ENCODE data around the gene ZBP1.

ZBP1 gene

DNA sequence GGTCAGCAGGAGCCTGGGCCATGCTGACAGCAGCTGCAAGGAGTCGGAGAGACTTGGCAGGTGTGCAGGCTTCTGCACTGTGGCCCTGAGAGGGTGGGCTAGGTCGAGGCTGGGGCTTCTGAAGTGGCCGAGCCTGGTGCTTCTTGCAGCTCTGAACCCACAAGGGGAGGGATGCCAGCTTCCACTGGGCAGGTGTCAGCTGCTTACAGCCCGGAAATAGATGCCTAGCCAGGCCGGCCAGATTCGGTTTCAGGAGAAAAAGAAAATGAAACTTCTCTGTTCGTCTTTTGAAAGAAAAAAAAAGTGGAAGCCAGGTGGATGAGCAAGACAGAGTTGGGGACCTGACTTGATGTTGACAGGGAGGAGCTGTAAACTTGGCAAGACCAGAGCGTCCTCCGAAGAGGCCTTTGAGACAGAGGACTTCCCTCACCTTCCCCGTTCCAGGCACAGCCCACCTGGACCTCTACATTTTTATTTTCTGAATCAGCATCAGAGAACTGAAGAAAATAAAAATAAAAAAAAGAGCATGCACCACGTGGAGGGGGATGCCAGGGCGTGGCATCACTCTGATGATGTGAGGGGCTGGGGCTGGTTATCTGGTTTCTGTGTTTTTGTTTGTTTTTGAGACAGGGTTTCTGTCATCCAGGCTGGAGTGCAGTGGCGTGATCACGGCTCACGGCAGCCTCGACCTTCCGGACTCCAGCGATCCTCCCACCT, at the start of gene ZBP1:
TSS of gene ZBP1 (minus strand) at position 153 of the 717 bp plus-strand sequence. CDS start at position 22, 131 bp downstream.
- no peak for DNase-seq (ENCODE audit: low read depth in 2 of 2)

DNA sequence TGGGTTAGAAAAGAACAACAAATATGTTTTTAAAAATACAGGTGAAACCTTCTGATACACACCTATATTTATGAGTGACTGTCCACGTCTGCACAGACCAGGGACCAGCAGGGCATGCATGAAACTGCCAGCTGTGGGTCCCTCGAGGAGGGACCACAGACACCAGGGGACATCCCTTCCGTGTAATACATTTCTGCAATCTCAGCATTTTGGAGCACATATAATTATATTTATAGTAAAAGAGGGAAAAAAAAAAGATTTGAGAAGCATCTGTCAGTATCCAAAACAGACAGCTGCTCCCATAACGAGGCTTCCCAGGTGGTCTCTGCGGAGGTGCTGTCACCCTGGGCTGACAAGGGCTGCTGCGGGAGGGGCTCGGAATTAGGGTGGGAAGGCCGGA, 49.4 kb upstream of the ZBP1 start:
- no peak for DNase-seq (ENCODE audit: low read depth in 2 of 2)

- no peak for DNase-seq (ENCODE audit: low read depth in 2 of 2)
These were observed 47.9 kb upstream of the ZBP1 start for GRCh38 chr20:57667924-57668782.

GRCh38 chr20:57667388-57667787, 47.2 kb upstream of the ZBP1 start:
- no peak for DNase-seq (ENCODE audit: low read depth in 2 of 2)

GRCh38 chr20:57666834-57667157, 46.6 kb upstream of the ZBP1 start:
- DNase-seq (ENCODE audit: low read depth in 2 of 2) = no peak

- no peak for DNase-seq (ENCODE audit: low read depth in 2 of 2)
These were observed 46.0 kb upstream of the ZBP1 start for GRCh38 chr20:57666106-57666833.

DNA sequence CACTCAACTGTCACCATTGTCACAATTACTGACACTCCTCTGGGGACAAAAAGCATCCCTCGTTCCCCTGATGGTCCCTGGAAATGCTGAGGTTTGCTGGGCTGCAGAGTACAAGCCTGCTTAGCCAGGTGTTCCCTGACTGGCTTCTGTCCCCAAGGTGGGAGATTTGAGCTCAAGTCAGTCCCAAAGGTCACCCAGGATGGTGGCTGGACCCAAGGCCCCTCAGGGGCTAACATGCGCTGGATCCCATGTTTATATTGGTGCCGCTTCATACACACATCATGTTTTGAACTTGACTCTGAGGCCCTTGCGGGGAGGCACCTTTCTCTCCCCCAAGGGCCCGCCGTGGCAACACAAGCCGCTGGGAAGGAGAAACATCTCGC, 45.4 kb upstream of the ZBP1 start:
- no peak for DNase-seq (ENCODE audit: low read depth in 2 of 2)

DNA sequence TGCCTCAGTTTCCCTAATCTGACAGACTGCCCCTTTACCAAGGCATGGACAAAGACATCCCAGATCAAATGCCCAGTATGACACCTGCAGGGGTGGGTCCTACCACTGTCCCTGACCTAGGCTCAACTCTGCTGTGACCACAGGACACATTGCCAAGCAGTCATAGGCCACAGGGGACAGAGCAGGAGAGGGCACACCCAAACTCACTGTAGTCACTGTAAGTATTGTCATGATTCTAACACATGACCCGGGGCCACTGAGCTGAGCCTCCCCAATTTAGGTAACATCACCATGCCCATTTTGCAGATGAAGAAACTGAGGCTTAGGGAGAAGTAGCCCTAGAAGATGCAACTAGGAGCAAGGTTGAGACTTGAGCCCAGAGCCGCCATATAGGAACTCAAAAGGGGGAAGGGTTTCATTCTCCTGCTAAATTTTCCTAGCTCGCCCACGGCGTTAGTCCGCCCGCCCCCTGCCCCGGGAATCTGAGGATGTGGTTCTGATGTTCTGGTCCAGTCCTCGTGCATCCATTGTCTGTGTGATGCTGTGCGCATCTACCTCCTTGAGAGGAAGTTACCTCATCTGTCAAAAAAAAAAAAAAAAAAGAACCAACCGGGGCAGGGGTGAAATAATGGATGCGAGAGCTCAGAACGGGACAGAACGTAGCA, 44.8 kb upstream of the ZBP1 start:
- no peak for DNase-seq (ENCODE audit: low read depth in 2 of 2)

- no peak for DNase-seq (ENCODE audit: low read depth in 2 of 2)
These were observed 44.2 kb upstream of the ZBP1 start for GRCh38 chr20:57664476-57664875.

DNA sequence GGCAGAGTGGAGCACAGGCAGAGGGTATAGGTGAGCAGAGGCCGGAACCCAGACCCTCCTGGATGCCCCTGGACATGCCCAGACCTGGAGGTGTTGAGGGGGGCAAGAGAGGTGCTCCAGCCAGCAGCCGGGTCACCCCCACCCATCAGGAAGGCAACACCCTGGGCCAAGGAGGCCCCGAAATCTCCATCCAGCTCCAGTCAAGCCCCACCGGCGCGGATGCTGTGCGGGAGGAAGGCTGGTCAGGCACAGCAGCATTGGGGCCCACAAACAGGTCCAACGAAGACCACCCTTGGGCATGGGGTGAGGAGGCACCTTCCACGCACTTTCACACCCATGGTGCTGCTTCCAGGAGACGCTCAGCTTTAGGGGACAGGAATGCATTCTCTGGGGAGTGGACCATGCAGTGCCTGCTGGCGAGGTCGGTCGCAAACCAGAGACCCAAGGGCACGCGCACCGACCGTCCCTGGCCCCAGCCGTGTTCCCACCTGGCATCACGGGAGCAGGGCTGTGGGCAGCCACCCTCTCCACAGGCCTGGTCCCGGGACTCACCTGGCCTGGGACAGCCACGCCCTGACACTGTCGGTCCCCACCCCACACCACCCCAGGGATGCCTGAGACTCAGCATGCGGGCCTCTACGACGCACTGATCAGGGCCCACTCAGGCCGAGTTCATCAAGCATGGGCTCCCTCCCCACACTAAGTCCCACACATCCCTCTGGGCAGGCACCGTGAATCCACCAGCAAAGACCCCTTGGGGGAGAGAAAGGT, 43.6 kb upstream of the ZBP1 start:
- DNase-seq (ENCODE audit: low read depth in 2 of 2) = no peak

GRCh38 chr20:57663241-57663640, 43.0 kb upstream of the ZBP1 start:
- DNase-seq (ENCODE audit: low read depth in 2 of 2) = no peak

DNA sequence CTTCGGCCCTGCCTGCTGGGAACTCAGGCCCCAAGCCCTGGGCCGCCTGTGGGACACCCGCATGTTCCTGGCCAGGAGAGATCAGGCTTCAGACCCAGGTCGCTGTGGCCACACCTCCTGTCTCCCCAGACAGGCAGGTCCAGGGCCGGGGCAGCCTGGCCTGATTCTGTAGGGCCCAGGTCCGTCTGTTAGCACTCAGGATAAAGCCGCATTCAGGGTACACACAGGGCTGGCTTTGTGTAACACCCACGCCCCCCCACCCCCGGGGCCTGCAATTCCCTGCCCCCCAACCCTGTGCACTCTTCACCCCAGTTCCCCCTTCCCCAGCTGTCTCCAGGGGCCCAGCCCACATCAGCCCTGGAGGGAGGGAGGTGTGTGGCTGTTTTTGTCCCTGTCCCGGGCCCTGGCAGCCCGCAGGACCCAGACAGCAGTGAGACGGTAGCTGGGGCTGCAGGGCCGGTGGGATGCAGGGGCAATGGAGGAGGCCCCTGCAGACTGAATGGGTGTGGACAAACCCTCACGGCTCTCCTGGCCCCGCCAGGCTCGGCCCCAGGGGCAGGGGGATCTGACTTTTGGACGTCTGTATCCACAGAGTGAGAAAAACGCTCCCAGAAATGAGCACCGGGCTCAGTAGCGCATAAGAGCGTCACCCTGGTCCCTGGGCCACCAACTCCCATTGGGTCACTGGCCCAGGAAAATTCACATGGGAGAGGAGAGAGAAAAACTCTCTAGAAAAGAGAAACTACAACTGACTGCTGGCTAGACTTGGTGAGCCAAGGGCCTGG, 42.4 kb upstream of the ZBP1 start:
- DNase-seq (ENCODE audit: low read depth in 2 of 2) = no peak

DNA sequence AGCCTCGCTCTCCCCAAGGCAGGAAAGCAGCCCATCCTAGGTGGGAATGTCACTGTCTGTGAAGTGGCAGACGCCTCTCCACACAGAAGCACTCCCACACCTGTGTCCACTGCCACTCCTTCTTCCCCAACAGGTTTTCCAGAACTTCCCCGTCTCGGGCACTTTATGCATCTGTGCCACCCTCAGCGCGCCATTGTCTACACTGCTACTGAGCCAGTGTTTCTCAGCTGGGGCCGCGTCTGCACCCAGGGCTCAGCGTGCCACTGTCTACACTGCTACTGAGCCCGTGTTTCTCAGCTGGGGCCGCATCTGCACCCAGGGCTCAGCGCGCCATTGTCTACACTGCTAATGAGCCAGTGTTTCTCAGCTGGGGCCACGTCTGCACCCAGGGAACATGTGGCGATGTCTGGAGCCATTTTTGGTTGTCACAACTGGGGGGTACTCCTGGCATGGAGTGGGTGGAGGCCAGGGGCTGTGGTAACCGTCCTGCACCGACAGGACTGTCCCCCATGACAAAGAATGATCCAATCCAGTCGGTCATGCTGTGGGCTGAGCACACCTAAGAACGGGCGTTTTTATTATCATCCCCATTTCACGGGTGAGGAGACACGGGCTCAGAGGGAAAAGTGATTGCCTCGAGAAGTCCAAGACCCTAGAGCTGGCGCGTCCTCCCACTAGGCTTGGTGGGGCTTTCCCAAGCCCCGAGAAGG, 41.7 kb upstream of the ZBP1 start:
- no peak for DNase-seq (ENCODE audit: low read depth in 2 of 2)

- no peak for DNase-seq (ENCODE audit: low read depth in 2 of 2)
These were observed 40.9 kb upstream of the ZBP1 start for GRCh38 chr20:57660922-57661745.

- no peak for DNase-seq (ENCODE audit: low read depth in 2 of 2)
These were observed 40.1 kb upstream of the ZBP1 start for GRCh38 chr20:57660181-57660921.

- DNase-seq (ENCODE audit: low read depth in 2 of 2) = no peak
These were observed 39.4 kb upstream of the ZBP1 start for GRCh38 chr20:57659517-57660180.

DNA sequence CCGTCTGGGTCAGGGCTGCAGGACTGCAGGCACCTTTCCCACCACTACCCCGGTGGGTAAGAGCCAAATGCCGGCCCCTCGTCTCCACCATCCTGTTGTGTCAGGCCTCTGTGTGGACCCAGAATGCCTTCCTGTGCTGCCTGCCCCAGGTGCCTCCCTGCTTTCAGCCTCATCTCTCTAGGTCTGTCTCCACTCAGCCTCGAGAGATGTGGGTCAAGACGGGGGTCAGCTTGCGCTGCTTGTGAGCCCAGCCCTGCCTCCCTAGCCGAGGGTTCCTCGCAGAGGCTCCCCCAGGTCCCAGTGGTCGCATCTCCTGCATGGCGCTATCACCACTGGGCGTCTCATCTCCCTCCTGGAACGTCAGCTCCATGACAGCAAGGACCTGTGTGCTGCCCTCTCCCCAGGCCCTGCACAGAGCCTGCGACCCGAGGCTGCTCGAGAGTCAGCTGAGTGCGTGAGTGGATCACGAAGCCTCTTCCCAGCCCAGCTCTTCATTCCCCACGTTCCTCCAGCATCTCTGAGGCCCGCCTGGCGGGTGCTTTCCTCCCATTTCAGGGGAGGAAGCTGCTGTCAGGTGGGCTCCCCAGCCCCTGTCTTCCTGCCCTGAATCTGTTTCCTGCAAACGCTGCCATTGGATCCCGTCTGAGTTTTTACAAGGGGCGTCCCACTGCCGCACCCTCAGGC, 38.7 kb upstream of the ZBP1 start:
- DNase-seq (ENCODE audit: low read depth in 2 of 2) = no peak
